OCI-LY7 (cell line): ENCODE results near the gene TRIP10.

ENCODE experiments used
- CTCF ChIP-seq: fragments of 200-600 bp; sonication (generic); conservative IDR thresholded peaks from 2 replicates; pipeline ENCODE4 v1.5.1; 2014; ENCODE audit warnings: mild to moderate bottlenecking, antibody characterized with exemption, low read length, moderate library complexity, mixed read lengths
- EZH2phosphoT487 ChIP-seq: fragments of 200-600 bp; sonication (generic); IDR thresholded peaks from 2 replicates; pipeline ENCODE4 v1.6.1; 2018; ENCODE audit warnings: low read depth, borderline replicate concordance, mild to moderate bottlenecking, mixed run types, antibody characterized with exemption, low read length, moderate library complexity, mixed read lengths

- TF ChIP-seq CTCF (no peak), EZH2phosphoT487 (no peak)
Measured at GRCh38 chr19:6730153-6730804, 9.2 kb upstream of the TRIP10 start.
